HG03039 (cell line): ENCODE results near the gene UNC5CL.

ENCODE experiments used
- ATAC-seq: cut with Tn5 transposase; IDR thresholded peaks from one replicate; pipeline ENCODE4 v1.9.1; 2021; ENCODE audit warnings: mild to moderate bottlenecking, moderate library complexity; ENCODE audit not compliant: unreplicated experiment

UNC5CL gene

GRCh38 chr6:41063884-41064285, 24.9 kb upstream of the UNC5CL start:
- no peak for ATAC-seq

DNA sequence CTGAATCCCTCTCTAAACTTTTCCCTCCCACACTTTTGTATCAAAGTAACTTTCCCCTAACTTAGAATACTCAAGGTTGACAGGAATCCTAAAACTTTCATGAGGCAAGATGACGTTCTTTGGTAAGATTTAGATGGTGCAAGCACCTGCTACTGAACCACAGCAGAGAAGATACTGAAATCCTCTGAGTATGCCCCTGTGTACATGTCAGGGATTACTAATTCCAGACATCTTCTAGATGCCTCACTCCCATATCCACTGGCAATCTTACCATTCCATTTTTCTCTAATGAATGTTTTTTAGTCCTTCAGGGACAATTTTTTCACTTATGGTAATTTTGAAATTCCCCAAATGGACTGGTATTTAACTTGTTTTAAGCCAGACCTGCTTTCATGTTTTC, 23.0 kb upstream of the UNC5CL start:
- no peak for ATAC-seq

DNA sequence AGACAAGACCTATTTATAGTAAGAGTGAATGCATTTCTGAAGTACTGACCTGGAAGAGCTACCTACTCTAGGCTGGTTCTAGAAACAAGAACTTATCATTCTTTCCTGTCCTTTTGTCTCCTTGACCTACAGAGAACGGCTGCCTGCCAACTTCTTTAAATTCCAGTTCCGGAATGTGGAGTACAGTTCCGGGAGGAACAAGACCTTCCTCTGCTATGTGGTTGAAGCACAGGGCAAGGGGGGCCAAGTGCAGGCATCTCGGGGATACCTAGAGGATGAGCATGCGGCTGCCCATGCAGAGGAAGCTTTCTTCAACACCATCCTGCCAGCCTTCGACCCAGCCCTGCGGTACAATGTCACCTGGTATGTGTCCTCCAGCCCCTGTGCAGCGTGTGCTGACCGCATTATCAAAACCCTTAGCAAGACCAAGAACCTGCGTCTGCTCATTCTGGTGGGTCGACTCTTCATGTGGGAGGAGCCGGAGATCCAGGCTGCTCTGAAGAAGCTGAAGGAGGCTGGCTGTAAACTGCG, 22.2 kb upstream of the UNC5CL start:
- no peak for ATAC-seq

- ATAC-seq, result no peak
Measured at GRCh38 chr6:41059556-41059955, 20.5 kb upstream of the UNC5CL start.

GRCh38 chr6:41058783-41059181, 19.8 kb upstream of the UNC5CL start:
- no peak for ATAC-seq

- ATAC-seq, result no peak
Measured at GRCh38 chr6:41056768-41057490, 17.9 kb upstream of the UNC5CL start.

- ATAC-seq, result no peak
Measured at GRCh38 chr6:41055149-41055548, 16.1 kb upstream of the UNC5CL start.

GRCh38 chr6:41054511-41054910, 15.5 kb upstream of the UNC5CL start:
- no peak for ATAC-seq

DNA sequence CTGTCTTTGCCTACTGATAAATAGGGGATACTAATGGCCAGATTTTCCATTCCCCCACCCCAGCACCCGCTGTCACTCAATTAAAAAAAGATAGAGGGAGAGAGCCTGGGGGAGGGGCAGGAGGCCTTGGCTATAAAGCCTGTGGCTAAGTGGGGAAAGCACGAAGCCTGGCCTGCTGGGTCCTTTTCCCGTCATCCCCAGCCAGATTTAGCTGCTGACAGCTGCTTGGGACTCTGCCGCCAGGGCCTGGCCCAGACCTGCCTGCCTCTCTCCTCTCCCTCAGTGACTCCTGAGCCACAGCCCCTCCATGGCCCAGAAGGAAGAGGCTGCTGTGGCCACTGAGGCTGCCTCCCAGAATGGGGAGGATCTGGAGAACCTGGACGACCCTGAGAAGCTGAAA, 14.0 kb upstream of the UNC5CL start, which contains the start of gene APOBEC2:
Gene APOBEC2 (plus strand): TSS at position 162 of the 400 bp plus-strand sequence. CDS start 146 bp downstream, at position 308.
- ATAC-seq, result no peak

GRCh38 chr6:41051873-41052272, 12.9 kb upstream of the UNC5CL start:
- no peak for ATAC-seq

- ATAC-seq, result no peak
Measured at GRCh38 chr6:41050536-41050935, 11.5 kb upstream of the UNC5CL start.

DNA sequence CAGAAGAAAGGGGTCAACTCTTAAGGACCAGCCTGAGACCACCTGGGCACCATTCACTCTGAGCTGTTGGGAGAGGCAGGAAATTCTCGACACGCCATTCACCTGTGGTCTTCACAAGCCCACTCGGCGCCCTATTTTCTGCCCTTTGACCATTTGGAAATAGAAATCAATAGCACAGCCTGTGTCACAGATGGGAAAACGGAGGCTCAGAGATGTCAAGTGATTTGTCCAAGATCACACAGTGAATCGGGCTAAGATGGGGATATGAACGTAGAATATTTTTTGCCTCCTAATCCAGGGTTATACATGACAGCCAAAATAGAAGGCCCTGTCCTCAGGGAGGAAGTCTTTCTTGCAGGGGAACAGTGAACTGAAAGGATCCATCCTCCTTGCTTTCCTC, 10.9 kb upstream of the UNC5CL start:
- no peak for ATAC-seq

- ATAC-seq, result no peak
Measured at GRCh38 chr6:41049521-41049920, 10.5 kb upstream of the UNC5CL start.

GRCh38 chr6:41047745-41048732, 9.0 kb upstream of the UNC5CL start:
- ATAC-seq, result no peak

DNA sequence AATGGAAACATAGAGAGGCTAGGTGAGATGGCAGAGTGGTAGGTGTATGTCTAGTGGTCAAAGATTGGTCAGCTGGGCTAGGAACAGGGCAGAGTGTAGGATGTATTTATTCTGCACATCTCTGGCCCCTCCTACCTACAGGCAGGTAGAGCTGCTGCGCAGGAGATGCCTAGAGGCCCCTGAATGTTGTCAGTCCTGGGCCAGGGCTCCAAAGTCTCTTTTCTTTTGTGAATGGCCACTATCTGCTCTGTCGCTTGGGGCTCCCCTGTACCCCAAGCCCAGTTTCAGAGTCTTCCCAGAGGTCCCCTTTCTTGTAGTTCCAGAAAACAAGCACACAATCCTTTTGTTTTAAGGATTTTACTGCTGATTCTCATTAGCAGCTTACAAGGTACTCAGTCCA, 8.3 kb upstream of the UNC5CL start:
- ATAC-seq, result no peak

DNA sequence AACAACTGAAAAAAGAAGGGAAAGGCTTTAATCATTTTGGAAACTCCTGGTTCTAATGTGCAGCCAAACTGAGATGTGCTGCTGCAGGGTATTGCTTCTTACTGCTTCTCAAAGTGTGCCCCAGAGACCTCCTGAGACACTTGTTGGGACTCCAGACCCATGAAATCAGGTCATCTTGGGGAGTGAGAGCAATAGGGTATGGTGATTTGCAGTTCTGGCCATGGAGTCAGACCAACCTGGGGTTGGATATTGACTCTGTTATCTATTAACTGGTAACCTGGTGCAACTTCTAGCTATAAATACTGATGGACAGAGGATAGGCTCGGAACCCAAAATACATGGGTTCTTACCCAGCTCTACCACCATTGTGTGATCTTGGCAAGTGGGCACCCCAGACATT, 7.1 kb upstream of the UNC5CL start:
- no peak for ATAC-seq

- no peak for ATAC-seq
Measured at GRCh38 chr6:41045664-41046063, 6.6 kb upstream of the UNC5CL start.

- ATAC-seq, result no peak
Measured at GRCh38 chr6:41043151-41043550, 4.1 kb upstream of the UNC5CL start.

DNA sequence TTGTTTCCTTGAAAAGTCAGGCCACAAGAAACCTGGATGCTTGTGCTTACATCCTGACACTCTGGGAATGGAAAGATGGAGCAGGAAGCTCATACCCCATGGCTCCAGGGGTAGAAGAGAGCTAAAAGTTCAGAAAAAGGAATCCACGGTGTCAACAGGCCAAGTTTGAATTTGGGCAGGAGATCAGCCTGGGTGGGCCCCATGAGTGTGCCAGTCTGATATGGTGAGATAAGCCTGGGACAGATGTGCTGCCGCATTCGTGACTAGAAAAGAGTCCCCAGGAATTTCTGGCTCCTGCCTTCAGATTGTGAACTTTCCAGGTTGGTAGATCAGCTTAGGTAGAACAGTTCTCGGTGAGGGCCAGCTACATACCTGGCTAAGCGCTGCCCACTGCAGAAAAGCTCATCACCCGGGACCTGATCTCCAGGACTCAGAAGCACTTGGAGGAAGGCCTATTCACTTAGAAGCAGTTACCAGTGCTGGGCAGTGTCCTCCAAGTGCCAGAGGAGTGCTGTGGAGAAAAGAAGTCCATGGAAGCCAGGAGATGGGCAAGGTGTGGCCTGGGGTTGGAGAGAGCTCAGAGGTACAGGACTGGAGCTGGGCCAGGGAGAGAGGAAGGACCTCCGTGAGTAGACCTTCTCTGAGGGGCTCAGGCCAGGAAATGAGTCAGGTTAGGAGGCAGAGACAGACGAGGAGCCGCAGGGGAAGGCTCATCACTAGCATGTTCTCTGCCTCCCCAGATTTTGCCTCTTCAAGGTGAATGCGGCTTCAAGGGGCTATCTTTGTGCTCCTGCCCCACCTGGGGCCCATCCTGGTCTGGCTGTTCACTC, 3.4 kb upstream of the UNC5CL start, which contains the start of gene TSPO2:
Gene TSPO2 (plus strand): TSS at position 242 of the 830 bp plus-strand sequence. CDS start 519 bp downstream, at position 761.
- no peak for ATAC-seq

DNA sequence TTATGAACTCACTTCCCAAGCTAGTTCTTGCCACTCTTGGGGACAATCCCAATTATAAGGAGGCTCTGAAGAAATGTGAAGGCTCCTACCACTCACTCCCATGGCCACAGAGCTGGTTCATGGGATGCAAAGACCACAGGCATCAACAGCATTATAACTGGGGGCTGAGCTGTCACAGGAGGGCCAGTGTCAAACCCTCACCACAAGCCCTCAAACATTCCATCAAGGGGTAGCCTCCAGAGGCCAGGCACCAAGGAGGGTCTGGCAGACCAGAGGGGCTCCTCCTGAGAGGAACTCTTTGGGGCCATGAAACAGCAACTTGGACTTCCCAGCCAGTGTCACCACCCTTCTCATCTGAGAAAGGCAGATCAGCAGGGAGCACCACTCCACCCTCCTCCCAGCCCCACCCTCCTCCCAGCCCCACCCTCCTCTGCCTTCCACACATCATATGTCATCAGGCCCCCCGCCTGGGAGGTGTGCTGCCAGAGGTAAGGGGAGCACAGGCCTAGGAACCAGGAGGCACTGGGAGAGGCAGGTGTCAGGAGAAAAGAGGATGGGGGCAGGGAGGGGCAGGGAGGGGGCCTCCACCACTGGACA, 2.0 kb upstream of the UNC5CL start:
- no peak for ATAC-seq
